Ascending aorta (tissue), 2 donors: Measurements from ENCODE around the gene CD58. TPM values are rescaled to one million over a fixed set of nuclear protein-coding genes. Genes with fewer than 3 reads are reported as not detected.

Experiments
- DNase-seq, 2 donors: peaks; one replicate each; pipeline ENCODE4 v3.0.0-alpha.2; 2019; ENCODE audit warnings: low spot score in 2 of 2
- H3K27ac ChIP-seq, 2 donors: fragments of 200-600 bp; sonication (generic); one replicate each; pipeline ENCODE4 v1.5.1; 2016 to 2017; ENCODE audit warnings: mild to moderate bottlenecking in 1 of 2
- H3K27me3 ChIP-seq: fragments of 200-600 bp; sonication (generic); one replicate; pipeline ENCODE4 v1.5.1; 2017
- H3K36me3 ChIP-seq, 2 donors: fragments of 200-600 bp; sonication (generic); one replicate each; pipeline ENCODE4 v1.5.1; 2016
- H3K4me1 ChIP-seq, 2 donors: fragments of 200-600 bp; sonication (generic); one replicate each; pipeline ENCODE4 v1.5.1; 2016 to 2017; ENCODE audit warnings: mild to moderate bottlenecking in 1 of 2
- H3K4me3 ChIP-seq, 2 donors: fragments of 200-600 bp; sonication (generic); one replicate each; pipeline ENCODE4 v1.5.1; 2016 to 2017; ENCODE audit warnings: mild to moderate bottlenecking in 1 of 2
- H3K9me3 ChIP-seq, 2 donors: fragments of 200-600 bp; sonication (generic); one replicate each; pipeline ENCODE4 v1.5.1; 2016
- intact Hi-C: fragments of 100-400 bp; cut with DNase I; formaldehyde crosslinking; loops from one replicate; pipeline ENCODE4 v1.15.1; 2023
- total RNA-seq: library from RNA; depleted of rRNA; stranded (reverse); fragments of >200 nt; gene quantifications from one replicate; pipeline ENCODE4 v1.1.0, GENCODE V29; 2016
- TF ChIP-seq, protein P1 (sequence below), 3 experiments: fragments of 200-600 bp in 2 of 3; fragments of 450-650 bp in 1 of 3; sonication (generic) in 2 of 3; IDR thresholded peaks; one replicate each; pipeline ENCODE4 v1.5.1; 2016 to 2019; ENCODE audit warnings: antibody characterized with exemption in 3 of 3, mild to moderate bottlenecking in 1 of 3, moderate library complexity in 1 of 3

CD58 gene
- total RNA-seq, 1 donor from 2014 or later = 50.7 TPM

DNA sequence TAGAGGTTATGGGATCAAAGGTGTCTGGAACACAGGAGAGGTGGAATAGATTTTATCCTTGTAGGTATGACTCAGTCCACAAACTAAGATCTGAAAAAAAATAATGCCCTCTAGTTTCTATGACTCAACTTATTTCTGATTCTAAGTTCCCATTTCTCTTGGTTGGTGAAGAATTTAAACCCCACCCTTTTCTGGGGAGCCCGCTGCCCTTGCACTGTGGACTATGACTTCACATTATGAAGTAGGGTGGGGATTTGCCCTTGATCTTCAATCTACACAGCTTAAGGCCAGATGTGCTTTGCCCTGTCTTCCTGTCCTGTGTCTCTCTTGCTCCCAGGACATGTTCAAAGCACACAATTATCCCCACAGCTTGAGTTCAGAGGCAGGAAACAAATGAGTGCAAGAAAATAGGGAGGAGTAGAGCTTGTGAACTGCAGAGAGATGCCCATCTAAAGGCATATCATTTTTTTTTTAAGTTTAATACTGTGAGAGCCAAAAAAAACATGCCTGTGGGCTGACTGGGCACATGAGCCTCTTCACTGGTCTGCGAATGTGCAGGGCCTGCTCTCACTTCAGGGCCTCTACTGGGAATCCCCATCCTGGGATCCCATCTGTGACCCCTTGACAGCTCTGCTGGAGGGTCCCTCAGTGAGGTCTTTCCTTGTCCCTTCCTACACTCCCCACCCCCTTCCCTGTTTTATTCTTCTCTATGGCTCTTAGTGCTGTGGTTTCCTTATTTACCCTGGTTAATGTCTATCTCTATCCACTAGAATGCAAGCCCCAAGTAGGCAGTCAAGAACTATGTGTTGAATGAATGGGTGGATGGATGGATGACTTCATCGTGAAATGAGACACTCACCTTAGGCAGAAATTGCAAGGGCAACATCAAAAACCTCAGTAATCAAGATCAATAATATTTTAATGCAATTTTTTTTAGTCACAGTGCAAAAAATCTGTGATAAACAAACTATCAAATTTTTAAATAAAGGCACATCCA lies 61.5 kb downstream of the CD58 start:
- Histone ChIP-seq H3K27me3 (no peaks in the 10 kb centered on the region), H3K36me3 (no peaks in the 10 kb centered on the region), H3K4me1 (peaks cover 6 to 14% of the 10 kb centered on the region in 2 donors), H3K9me3 (no peaks in the 10 kb centered on the region), H3K4me3 (no peak overlapping the region), H3K27ac (peak overlapping the region; percentile 64 to 78)
- no peak for DNase-seq
- intact Hi-C loops = loop anchor here (1.0 to 10.0 kb wide), 5 partner anchors 12 to 1374 kb away; no protein-coding TSS in a partner anchor
- TF ChIP-seq, protein P1, sequence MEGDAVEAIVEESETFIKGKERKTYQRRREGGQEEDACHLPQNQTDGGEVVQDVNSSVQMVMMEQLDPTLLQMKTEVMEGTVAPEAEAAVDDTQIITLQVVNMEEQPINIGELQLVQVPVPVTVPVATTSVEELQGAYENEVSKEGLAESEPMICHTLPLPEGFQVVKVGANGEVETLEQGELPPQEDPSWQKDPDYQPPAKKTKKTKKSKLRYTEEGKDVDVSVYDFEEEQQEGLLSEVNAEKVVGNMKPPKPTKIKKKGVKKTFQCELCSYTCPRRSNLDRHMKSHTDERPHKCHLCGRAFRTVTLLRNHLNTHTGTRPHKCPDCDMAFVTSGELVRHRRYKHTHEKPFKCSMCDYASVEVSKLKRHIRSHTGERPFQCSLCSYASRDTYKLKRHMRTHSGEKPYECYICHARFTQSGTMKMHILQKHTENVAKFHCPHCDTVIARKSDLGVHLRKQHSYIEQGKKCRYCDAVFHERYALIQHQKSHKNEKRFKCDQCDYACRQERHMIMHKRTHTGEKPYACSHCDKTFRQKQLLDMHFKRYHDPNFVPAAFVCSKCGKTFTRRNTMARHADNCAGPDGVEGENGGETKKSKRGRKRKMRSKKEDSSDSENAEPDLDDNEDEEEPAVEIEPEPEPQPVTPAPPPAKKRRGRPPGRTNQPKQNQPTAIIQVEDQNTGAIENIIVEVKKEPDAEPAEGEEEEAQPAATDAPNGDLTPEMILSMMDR (IDR thresholded peaks at IDR 0.05) = no peak

DNA sequence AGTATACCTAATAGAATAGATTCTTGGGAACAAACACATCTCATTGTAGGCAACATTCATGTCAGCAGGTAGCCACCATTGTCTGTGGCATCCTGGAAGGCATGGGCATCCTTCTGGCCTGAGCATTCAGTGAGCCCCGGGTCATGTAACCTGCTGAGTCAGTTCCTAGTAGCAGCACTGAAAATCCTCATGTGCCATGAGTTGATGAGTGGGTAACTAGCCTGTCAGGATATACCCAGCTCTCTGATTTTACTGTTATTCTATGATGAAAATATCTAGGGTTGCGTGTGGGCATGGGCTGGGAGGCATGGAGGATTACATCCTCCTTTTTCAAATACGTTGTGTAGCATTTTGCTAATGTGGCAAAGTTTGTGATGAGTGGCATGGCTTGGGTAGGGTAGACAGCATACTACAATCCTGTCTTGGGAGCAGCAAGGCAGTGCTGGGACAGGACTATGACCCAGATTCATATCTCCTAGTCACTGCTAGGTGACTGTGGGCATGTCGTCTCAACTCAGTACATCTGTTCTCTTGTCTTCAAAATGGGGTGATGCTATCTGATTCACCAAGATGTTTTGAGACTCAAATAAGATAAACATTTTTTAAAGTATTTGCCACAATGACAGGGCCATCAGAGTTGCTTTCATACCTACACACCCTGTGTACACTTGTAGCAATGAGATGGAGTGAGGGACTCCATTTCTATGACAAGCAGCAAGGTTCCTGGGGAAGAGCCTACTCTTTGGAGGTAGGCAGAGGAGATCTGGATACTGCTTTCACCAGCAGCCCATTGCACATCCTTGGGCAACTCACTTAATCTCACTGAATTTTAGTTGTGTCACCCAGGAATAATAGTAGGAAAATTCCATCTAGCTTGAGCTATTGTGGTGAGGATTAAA lies 62.5 kb downstream of the CD58 start:
- intact Hi-C loops = loop anchor here (2.0 to 10.0 kb wide), 3 partner anchors 49 to 1374 kb away; no protein-coding TSS in a partner anchor
- H3K27ac ChIP-seq = peak overlapping the region; percentile 64 to 78

DNA sequence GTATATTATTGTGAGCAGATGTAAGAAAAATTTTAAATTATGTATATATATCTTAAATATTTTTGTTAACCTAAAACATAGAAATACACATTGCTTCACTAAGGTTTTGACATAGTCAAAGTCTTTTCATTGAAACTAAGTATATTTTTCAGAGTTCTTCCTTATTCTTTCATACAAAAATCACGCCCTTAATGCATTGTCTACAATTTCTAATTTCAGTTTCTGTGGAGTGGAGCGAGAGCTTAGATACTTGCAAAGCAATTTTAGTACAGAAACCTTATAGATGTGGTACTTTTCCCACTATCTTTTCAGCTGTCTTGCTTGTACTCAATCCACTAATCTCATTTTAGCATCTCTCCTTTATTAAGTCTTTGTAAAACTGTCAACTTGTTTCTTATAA lies 63.2 kb downstream of the CD58 start:
- DNase-seq = no peak
- no peak overlapping the region for H3K4me3 ChIP-seq
- no peaks in the 10 kb centered on the region for H3K9me3 ChIP-seq
- peak overlapping the region; percentile 64 to 78 for H3K27ac ChIP-seq
- TF ChIP-seq, protein P1 (IDR thresholded peaks at IDR 0.05) = no peak
- peaks cover 6 to 14% of the 10 kb centered on the region in 2 donors for H3K4me1 ChIP-seq
- H3K36me3 ChIP-seq = no peaks in the 10 kb centered on the region
- no peaks in the 10 kb centered on the region for H3K27me3 ChIP-seq
- intact Hi-C loops = loop anchor here (2.0 to 10.0 kb wide), 3 partner anchors 50 to 1373 kb away; no protein-coding TSS in a partner anchor

More for the DNA sequence above, 62.5 kb downstream of the CD58 start:
- Histone ChIP-seq H3K4me1 (peaks cover 6 to 14% of the 10 kb centered on the region in 2 donors), H3K36me3 (no peaks in the 10 kb centered on the region), H3K9me3 (no peaks in the 10 kb centered on the region), H3K27me3 (no peaks in the 10 kb centered on the region), H3K4me3 (no peak overlapping the region)
- TF ChIP-seq, protein P1 (IDR thresholded peaks at IDR 0.05) = no peak
- DNase-seq = no peak

DNA sequence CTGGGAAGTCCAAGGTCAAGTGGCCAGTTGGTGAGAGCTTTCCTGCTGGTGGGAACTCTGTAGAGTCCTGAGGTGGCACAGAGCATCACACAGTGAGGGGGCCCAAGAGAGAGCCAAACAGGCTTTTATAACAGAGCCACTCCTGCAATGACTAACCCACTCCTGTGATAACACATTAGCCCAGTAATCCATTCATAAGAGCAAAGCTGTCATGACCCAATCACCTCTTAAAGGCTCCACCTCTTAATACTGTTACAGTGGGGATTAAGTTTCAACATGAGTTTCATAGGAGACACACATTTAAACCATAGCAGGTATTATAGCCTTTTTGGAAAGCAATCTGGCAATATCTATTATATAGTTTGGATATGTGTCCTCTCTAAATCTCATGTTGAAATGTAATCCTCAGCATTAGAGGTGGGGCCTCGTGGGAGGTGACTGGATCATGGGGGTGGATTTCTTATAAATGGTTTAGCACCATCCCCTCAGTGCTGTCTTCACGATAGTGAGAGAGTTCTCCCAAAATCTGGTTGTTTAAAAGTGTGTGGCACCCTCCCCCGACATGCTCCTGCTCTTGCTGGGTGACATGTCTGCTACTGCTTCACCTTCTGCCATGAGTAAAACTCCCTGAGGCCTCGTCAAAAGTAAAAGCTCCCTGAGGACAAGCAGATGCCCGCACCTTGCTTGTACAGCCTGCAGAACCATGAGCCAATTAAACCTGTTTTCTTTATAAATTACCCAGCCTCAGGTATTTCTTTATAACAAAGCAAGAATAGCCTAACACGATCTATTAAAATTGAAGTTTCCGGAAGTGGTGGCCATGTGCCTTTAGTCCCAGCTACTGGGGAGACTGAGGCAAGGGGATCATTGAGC lies 64.5 kb downstream of the CD58 start:
- TF ChIP-seq, protein P1 (IDR thresholded peaks at IDR 0.05) = no peak
- Histone ChIP-seq H3K27me3 (no peaks in the 10 kb centered on the region), H3K4me1 (peaks cover 6 to 14% of the 10 kb centered on the region in 2 donors), H3K9me3 (no peaks in the 10 kb centered on the region), H3K27ac (no peak overlapping the region), H3K36me3 (no peaks in the 10 kb centered on the region), H3K4me3 (no peak overlapping the region)
- intact Hi-C loops = loop anchor here (5.0 to 10.0 kb wide), 2 partner anchors 51 to 1372 kb away; no protein-coding TSS in a partner anchor
- no peak for DNase-seq
